Chondrocyte (in vitro differentiated cells): Measurements from ENCODE around the gene IL2RG. TPM values are rescaled to one million over a fixed set of nuclear protein-coding genes. Genes with fewer than 3 reads are reported as not detected.

ENCODE experiments used
- DNase-seq: peaks from one replicate; pipeline ENCODE4 v3.0.0; 2021; ENCODE audit warnings: mixed read lengths, low spot score
- H3K27ac Mint-ChIP-seq: one replicate; pipeline ENCODE4 v1.8.0; 2021; ENCODE audit warnings: mild to moderate bottlenecking, moderate library complexity, mixed read lengths; ENCODE audit not compliant: unreplicated experiment
- H3K27me3 Mint-ChIP-seq: 2 replicates; pipeline ENCODE4 v1.8.0; 2021; ENCODE audit warnings: low read depth, mixed read lengths
- H3K36me3 Mint-ChIP-seq: 2 replicates; pipeline ENCODE4 v1.8.0; 2021; ENCODE audit warnings: low read depth, mixed read lengths
- H3K4me1 Mint-ChIP-seq: 2 replicates; pipeline ENCODE4 v1.8.0; 2021; ENCODE audit warnings: low read depth, mild to moderate bottlenecking, mixed read lengths
- H3K4me3 Mint-ChIP-seq: one replicate; pipeline ENCODE4 v1.8.0; 2021; ENCODE audit warnings: mild to moderate bottlenecking, moderate library complexity, mixed read lengths; ENCODE audit not compliant: unreplicated experiment
- H3K9me3 Mint-ChIP-seq: 2 replicates; pipeline ENCODE4 v1.8.0; 2021; ENCODE audit warnings: low read depth, mixed read lengths
- CTCF ChIP-seq: fragments of 200-600 bp; sonication (generic); IDR thresholded peaks from 2 replicates; pipeline ENCODE4 v1.5.0; 2021; ENCODE audit warnings: antibody characterized with exemption, mild to moderate bottlenecking, moderate library complexity
- total RNA-seq: library from RNA; stranded (reverse); gene quantifications from 3 replicates; pipeline ENCODE4 v1.2.1, GENCODE V29; 2021

The IL2RG gene
- total RNA-seq, 1 donor from 2014 or later = not detected

DNA sequence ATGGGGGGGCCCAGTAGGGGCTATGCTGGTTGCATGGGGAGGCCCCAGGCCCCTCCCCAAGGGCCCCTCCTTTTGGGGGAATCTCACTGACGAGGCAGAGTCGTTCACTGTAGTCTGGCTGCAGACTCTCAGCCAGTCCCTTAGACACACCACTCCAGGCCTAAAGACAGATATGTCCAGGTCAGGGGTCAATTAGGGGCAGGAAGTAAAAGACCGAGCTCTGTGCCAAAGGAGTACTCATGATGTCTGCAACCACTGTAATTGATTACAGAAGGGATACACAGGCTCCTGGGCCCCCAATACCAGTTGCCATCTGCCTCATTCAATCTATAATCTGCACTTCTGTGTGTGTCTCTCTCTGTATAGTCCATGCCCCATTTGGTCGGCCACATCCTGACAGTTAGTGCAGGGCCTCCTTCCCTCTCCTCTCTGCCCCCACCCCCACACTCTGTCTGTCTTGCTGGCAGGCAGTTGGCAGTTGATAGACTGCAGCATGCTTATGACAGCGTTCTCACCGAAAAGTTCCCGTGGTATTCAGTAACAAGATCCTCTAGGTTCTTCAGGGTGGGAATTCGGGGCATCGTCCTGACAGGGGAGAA, 3.5 kb downstream of the IL2RG start:
- H3K36me3 Mint-ChIP-seq = no peaks in the 10 kb centered on the region
- no peaks in the 10 kb centered on the region for H3K27me3 Mint-ChIP-seq
- H3K4me1 Mint-ChIP-seq = peaks cover 6% of the 10 kb centered on the region
- H3K9me3 Mint-ChIP-seq = no peaks in the 10 kb centered on the region
- no peak overlapping the region for H3K4me3 Mint-ChIP-seq
- TF ChIP-seq CTCF = no peak
- DNase-seq = no peak
- peak overlapping the region; percentile 22 for H3K27ac Mint-ChIP-seq

GRCh38 chrX:71107245-71107644, 4.1 kb downstream of the IL2RG start:
- no peak for TF ChIP-seq CTCF
- no peaks in the 10 kb centered on the region for H3K36me3 Mint-ChIP-seq
- no peak overlapping the region for H3K4me3 Mint-ChIP-seq
- H3K27me3 Mint-ChIP-seq = no peaks in the 10 kb centered on the region
- no peak overlapping the region for H3K27ac Mint-ChIP-seq
- peaks cover 6% of the 10 kb centered on the region for H3K4me1 Mint-ChIP-seq
- no peaks in the 10 kb centered on the region for H3K9me3 Mint-ChIP-seq
- DNase-seq = no peak

GRCh38 chrX:71106427-71106826, 5.0 kb downstream of the IL2RG start, which contains the start of gene CXorf65:
Gene CXorf65 (minus strand): TSS chrX:71106740. CDS start chrX:71106556, 184 bp downstream.
- Mint-ChIP-seq H3K4me3 (no peak within 1 kb of the TSS), H3K27me3 (no peaks in the 10 kb centered on the region), H3K36me3 (no peaks in the 10 kb centered on the region), H3K9me3 (no peaks in the 10 kb centered on the region), H3K27ac (no peak within 1 kb of the TSS), H3K4me1 (peaks cover 6% of the 10 kb centered on the region)
- no peak for DNase-seq
- no peak for TF ChIP-seq CTCF

DNA sequence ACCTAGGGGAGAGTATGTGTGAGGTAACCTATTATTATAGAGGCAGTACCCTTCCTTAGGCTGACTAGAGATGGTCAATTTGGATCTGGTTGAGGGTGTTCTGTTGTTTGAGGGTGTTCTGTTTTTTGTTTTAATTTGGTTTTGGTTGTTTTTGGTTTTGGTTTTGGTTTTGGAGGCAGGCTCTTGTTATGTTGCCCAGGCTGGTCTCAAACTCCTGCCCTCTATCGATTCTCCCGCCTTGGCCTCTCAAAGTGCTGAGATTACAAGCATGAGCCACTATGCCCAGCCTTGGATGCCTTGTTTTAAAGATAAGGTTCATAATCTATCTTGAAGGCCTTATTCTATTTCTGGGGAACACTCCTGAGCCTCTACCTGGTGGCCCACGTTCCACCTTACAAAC, 5.7 kb downstream of the IL2RG start:
- TF ChIP-seq CTCF = no peak
- Mint-ChIP-seq H3K9me3 (no peaks in the 10 kb centered on the region), H3K4me3 (no peak overlapping the region), H3K36me3 (no peaks in the 10 kb centered on the region), H3K27ac (no peak overlapping the region), H3K27me3 (no peaks in the 10 kb centered on the region), H3K4me1 (peaks cover 6% of the 10 kb centered on the region)
- no peak for DNase-seq

DNA sequence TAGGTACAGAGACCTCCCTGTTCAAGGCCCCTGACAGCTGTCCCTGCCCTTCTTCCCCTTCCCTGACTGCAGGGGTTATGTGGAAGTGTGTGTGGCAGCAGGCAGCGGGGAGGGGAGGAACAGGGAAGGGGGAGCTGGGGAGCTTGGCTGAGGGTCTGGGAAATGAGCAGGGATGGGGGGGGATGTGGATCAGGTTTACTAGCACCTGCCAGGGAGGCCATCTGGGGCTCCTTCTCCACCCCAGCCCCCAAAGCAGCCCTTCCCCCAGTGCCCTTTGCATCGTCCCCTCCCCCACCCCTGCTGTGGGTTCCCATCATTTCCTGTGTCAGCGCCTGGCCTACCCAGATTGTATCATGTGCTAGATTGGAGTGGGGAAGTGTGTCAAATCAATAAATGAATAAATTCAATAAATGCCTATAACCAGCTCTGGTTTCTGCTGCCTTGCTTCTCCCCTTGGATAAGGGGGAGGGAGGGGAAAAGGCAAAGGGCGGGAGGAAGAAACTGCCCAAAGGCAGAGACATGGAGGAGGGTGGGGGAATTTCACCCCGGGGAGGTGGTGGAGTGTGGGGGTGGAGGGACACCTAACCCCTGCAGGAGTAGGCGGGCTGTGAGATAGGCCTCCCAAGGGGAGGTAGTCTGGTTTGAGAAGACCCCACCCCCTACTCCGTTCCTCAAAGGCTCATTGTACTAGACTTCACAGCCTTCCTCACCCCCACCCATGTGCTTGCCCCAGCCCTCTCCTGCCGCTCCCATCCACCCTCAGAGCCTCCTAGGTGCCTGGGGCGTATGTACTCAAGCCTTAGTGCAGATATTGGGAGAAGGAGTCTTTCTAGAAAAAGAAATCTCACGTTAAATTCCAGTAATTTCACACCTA, 8.0 kb downstream of the IL2RG start:
- Mint-ChIP-seq H3K36me3 (no peaks in the 10 kb centered on the region), H3K27ac (no peak overlapping the region), H3K4me1 (peaks cover 6% of the 10 kb centered on the region), H3K27me3 (no peaks in the 10 kb centered on the region), H3K4me3 (no peak overlapping the region), H3K9me3 (no peaks in the 10 kb centered on the region)
- DNase-seq = no peak
- no peak for TF ChIP-seq CTCF
